H1 (cell line): ENCODE measurements around the gene TEDDM1. TPM values are rescaled to one million over a fixed set of nuclear protein-coding genes. Genes with fewer than 3 reads are reported as not detected.

Experiments used
- CTCF ChIA-PET: fragments of 300-600 bp; sonication (Branson Sonifier 250); formaldehyde crosslinking; loops from one replicate; lab custom pipeline; 2021; ENCODE audit not compliant: partially characterized antibody; lab: Charles Lee
- POLR2A ChIA-PET: fragments of 300-600 bp; sonication (Branson Sonifier 250); formaldehyde crosslinking; loops from one replicate; lab custom pipeline; 2021; ENCODE audit warnings: inconsistent platforms; ENCODE audit not compliant: partially characterized antibody; lab: Charles Lee
- DNase-seq, 2 experiments: peaks; one replicate each; pipeline versions ENCODE4 v3.0.0 to v3.0.0-alpha.2; 2010 to 2022; ENCODE audit warnings: low spot score in 2 of 2, low read depth in 1 of 2, mixed read lengths in 1 of 2
- FAIRE-seq: peaks from 2 replicates; lab custom pipeline; 2011; peaks lifted over from hg19 to GRCh38; lab: Jason Lieb, UNC
- H2AFZ ChIP-seq: 2 replicates; pipeline ENCODE4 v1.8.1; 2012; ENCODE audit warnings: low read length, inconsistent platforms
- H2AK5ac ChIP-seq: 2 replicates; pipeline ENCODE4 v1.6.1; 2013; ENCODE audit warnings: low read depth, low read length
- H2BK120ac ChIP-seq: replicated peaks from 2 replicates; pipeline ENCODE3; 2013; ENCODE audit warnings: low read depth, low read length, inconsistent platforms
- H2BK12ac ChIP-seq: 2 replicates; pipeline ENCODE4 v1.6.1; 2013; ENCODE audit warnings: low read depth, low read length
- H2BK15ac ChIP-seq: 2 replicates; pipeline ENCODE4 v1.6.1; 2013; ENCODE audit warnings: low read length
- H2BK20ac ChIP-seq: 2 replicates; pipeline ENCODE4 v1.6.1; 2013; ENCODE audit warnings: low read length
- H2BK5ac ChIP-seq: 2 replicates; pipeline ENCODE4 v1.6.1; 2013; ENCODE audit warnings: low read depth, low read length
- H3K14ac ChIP-seq: 2 replicates; pipeline ENCODE4 v1.6.1; 2013; ENCODE audit warnings: inconsistent platforms; ENCODE audit not compliant: insufficient read length
- H3K18ac ChIP-seq: 2 replicates; pipeline ENCODE4 v1.6.1; 2013; ENCODE audit warnings: low read length; ENCODE audit errors: extremely low read depth
- H3K23ac ChIP-seq: 2 replicates; pipeline ENCODE4 v1.6.1; 2013; ENCODE audit warnings: inconsistent platforms; ENCODE audit not compliant: insufficient read length
- H3K23me2 ChIP-seq: 2 replicates; pipeline ENCODE4 v1.6.1; 2013; ENCODE audit warnings: low read depth, low read length
- H3K27ac ChIP-seq: 2 replicates; pipeline ENCODE4 v1.6.1; 2011; ENCODE audit warnings: low read depth, low read length, inconsistent platforms
- H3K27me3 ChIP-seq, 4 experiments: replicated peaks in 1 of 4; 1 replicate in 1 of 4; 2 replicates in 3 of 4; pipeline versions ENCODE4 v1.6.1 to v1.8.1; 2011 to 2013; ENCODE audit warnings: low read length in 3 of 4, mild to moderate bottlenecking in 3 of 4, inconsistent platforms in 2 of 4, mixed read lengths in 2 of 4, moderate library complexity in 1 of 4; ENCODE audit not compliant: control insufficient read depth in 3 of 4, insufficient read depth in 3 of 4; ENCODE audit errors: extremely low read depth in 1 of 4
- H3K36me3 ChIP-seq, 4 experiments: 2 replicates each; pipeline versions ENCODE4 v1.6.1 to v1.8.1; 2011 to 2013; ENCODE audit warnings: mild to moderate bottlenecking in 4 of 4, low read length in 3 of 4, moderate library complexity in 2 of 4, control low read depth in 1 of 4, inconsistent platforms in 1 of 4; ENCODE audit not compliant: insufficient read depth in 4 of 4, control insufficient read depth in 2 of 4
- H3K4ac ChIP-seq: replicated peaks from 2 replicates; pipeline ENCODE3; 2013; ENCODE audit warnings: low read length, low read depth, mixed read lengths, inconsistent platforms; ENCODE audit not compliant: insufficient read length
- H3K4me1 ChIP-seq, 4 experiments: replicated peaks in 1 of 4; 1 replicate in 1 of 4; 2 replicates in 3 of 4; pipeline versions ENCODE4 v1.6.1 to v1.8.1; 2011 to 2013; ENCODE audit warnings: low read length in 3 of 4, inconsistent platforms in 2 of 4, mixed read lengths in 1 of 4; ENCODE audit not compliant: insufficient read depth in 4 of 4, control insufficient read depth in 3 of 4
- H3K4me2 ChIP-seq, 2 experiments: 2 replicates each; pipeline versions ENCODE4 v1.6.1 to v1.8.1; 2011 to 2013; ENCODE audit warnings: low read depth in 2 of 2, low read length in 2 of 2, control low read depth in 1 of 2, inconsistent platforms in 1 of 2, mild to moderate bottlenecking in 1 of 2; ENCODE audit not compliant: insufficient read depth in 1 of 2
- H3K4me3 ChIP-seq, 4 experiments: fragments of 200-600, 300-600 bp in 1 of 4; sonication (generic), shearing (Covaris generic), sonication (Bioruptor Twin) in 1 of 4; 2 replicates each; pipeline versions ENCODE4 v1.5.1 to v1.8.1; 2011 to 2016; ENCODE audit warnings: low read length in 4 of 4, low read depth in 3 of 4, control low read depth in 2 of 4, inconsistent platforms in 2 of 4, mild to moderate bottlenecking in 2 of 4, mixed read lengths in 1 of 4, moderate library complexity in 1 of 4; ENCODE audit not compliant: insufficient read depth in 2 of 4; ENCODE audit errors: extremely low read depth in 1 of 4
- H3K56ac ChIP-seq: replicated peaks from 2 replicates; pipeline ENCODE3; 2013; ENCODE audit warnings: low read depth, mild to moderate bottlenecking, mixed read lengths, low read length, inconsistent platforms; ENCODE audit not compliant: insufficient read length
- H3K79me1 ChIP-seq: 2 replicates; pipeline ENCODE4 v1.6.1; 2013; ENCODE audit warnings: low read depth, low read length, control low read depth
- H3K79me2 ChIP-seq, 2 experiments: 2 replicates each; pipeline versions ENCODE4 v1.6.1 to v1.8.1; 2012 to 2013; ENCODE audit warnings: low read length in 2 of 2, mild to moderate bottlenecking in 2 of 2, inconsistent platforms in 1 of 2; ENCODE audit not compliant: insufficient read depth in 2 of 2, control insufficient read depth in 1 of 2
- H3K9ac ChIP-seq, 4 experiments: replicated peaks in 1 of 4; 1 replicate in 1 of 4; 2 replicates in 3 of 4; pipeline versions ENCODE4 v1.6.1 to v1.8.1; 2011 to 2013; ENCODE audit warnings: low read depth in 3 of 4, low read length in 3 of 4, control low read depth in 2 of 4, mild to moderate bottlenecking in 2 of 4, moderate library complexity in 2 of 4, inconsistent platforms in 1 of 4; ENCODE audit errors: extremely low read depth in 1 of 4
- H3K9me3 ChIP-seq, 2 experiments: 2 replicates each; pipeline versions ENCODE4 v1.6.1 to v1.8.1; 2012 to 2013; ENCODE audit warnings: mild to moderate bottlenecking in 2 of 2, moderate library complexity in 2 of 2, control low read depth in 1 of 2, inconsistent platforms in 1 of 2, low read depth in 1 of 2, low read length in 1 of 2, mixed read lengths in 1 of 2; ENCODE audit not compliant: insufficient read depth in 2 of 2
- H4K20me1 ChIP-seq, 2 experiments: replicated peaks in 1 of 2; 2 replicates each; pipeline versions ENCODE3 to v1.8.1; 2011 to 2013; ENCODE audit warnings: inconsistent platforms in 2 of 2, low read length in 2 of 2, mild to moderate bottlenecking in 1 of 2; ENCODE audit not compliant: insufficient read depth in 2 of 2, control insufficient read depth in 1 of 2
- H4K5ac ChIP-seq: 2 replicates; pipeline ENCODE4 v1.6.1; 2013; ENCODE audit warnings: low read length, low read depth, mixed read lengths, inconsistent platforms; ENCODE audit not compliant: insufficient read length
- H4K8ac ChIP-seq: 2 replicates; pipeline ENCODE4 v1.8.0; 2013; ENCODE audit warnings: mild to moderate bottlenecking, moderate library complexity, low read length, inconsistent platforms; ENCODE audit not compliant: insufficient read depth; ENCODE audit errors: extremely low read depth
- H4K91ac ChIP-seq: replicated peaks from 2 replicates; pipeline ENCODE3; 2013; ENCODE audit warnings: low read length, mixed read lengths, inconsistent platforms; ENCODE audit not compliant: insufficient read length
- NANOG ChIP-seq: IDR thresholded peaks from 2 replicates; pipeline ENCODE4 v1.6.1; 2011; ENCODE audit warnings: low read length, low read depth, mild to moderate bottlenecking, inconsistent platforms; ENCODE audit not compliant: insufficient read depth, poor library complexity, severe bottlenecking
- TAF7 ChIP-seq: optimal IDR thresholded peaks from 2 replicates; pipeline ENCODE3; 2011; ENCODE audit warnings: low read depth, mild to moderate bottlenecking, inconsistent platforms, low read length, moderate library complexity, borderline replicate concordance
- polyA plus RNA-seq, 7 experiments: library from polyadenylated mRNA; depleted of rRNA in 3 of 7; stranded (reverse) in 5 of 7; unstranded in 2 of 7; fragments of >200 nt in 5 of 7; fragments of 200-250 nt in 2 of 7; gene quantifications; 1 replicate in 5 of 7; 2 replicates in 1 of 7; 4 replicates in 1 of 7; pipeline versions ENCODE4 v1.2.1 to v1.2.3, GENCODE V29; 2011 to 2013; ENCODE audit warnings: missing spikeins in 2 of 7, mixed read lengths in 2 of 7
- total RNA-seq: library from RNA; stranded (reverse); fragmentation: NEBNext Ultra II Directional; extraction: Animal tissue kit (Norgen Biotek cat#: 25700); gene quantifications from 2 replicates; pipeline ENCODE4 v1.2.1, GENCODE V29; 2021

The TEDDM1 gene
- total and polyA plus RNA-seq, 2 of the 8 experiments (the other 6 are each of a cell fraction or from before 2014, with no cell fraction given) = not detected

GRCh38 chr1:182450087-182450486, 49.6 kb upstream of the TEDDM1 start, which contains the start of gene RGSL1:
RGSL1 (plus strand) TSS chr1:182450146; CDS start chr1:182450166, 20 bp downstream.
- no peak within 1 kb of the TSS for H2BK20ac ChIP-seq
- POLR2A ChIA-PET = no interaction called here
- no peak within 1 kb of the TSS for H3K23ac ChIP-seq
- no peak within 1 kb of the TSS for H3K18ac ChIP-seq
- H3K56ac ChIP-seq = no peak within 1 kb of the TSS
- no peak within 1 kb of the TSS for H3K27ac ChIP-seq
- TF ChIP-seq NANOG (peak; percentile 60), TAF7 (no peak)
- no peak within 1 kb of the TSS for H4K8ac ChIP-seq
- no peak within 1 kb of the TSS for H3K9ac ChIP-seq
- H3K27me3 ChIP-seq = no peaks in the 10 kb centered on the region
- no peaks in the 10 kb centered on the region for H4K20me1 ChIP-seq
- H2BK120ac ChIP-seq = no peak within 1 kb of the TSS
- H3K36me3 ChIP-seq = no peaks in the 10 kb centered on the region
- no peak within 1 kb of the TSS for H3K4me3 ChIP-seq
- no peak within 1 kb of the TSS for H2BK12ac ChIP-seq
- no peak within 1 kb of the TSS for H3K4ac ChIP-seq
- H2BK15ac ChIP-seq = no peak within 1 kb of the TSS
- H4K91ac ChIP-seq = no peak within 1 kb of the TSS
- no peaks in the 10 kb centered on the region for H3K9me3 ChIP-seq
- H3K4me2 ChIP-seq = no peak within 1 kb of the TSS
- H3K4me1 ChIP-seq = no peaks in the 10 kb centered on the region
- no peak within 1 kb of the TSS for H4K5ac ChIP-seq
- no peak within 1 kb of the TSS for H2BK5ac ChIP-seq
- CTCF ChIA-PET = interaction anchor here (1.0 to 1.4 kb wide), 2 partner anchors 34 to 334 kb away, joined by 4 to 5 read pairs; no protein-coding TSS in a partner anchor
- DNase-seq (no peak), FAIRE-seq (no peak)
- H3K79me1 ChIP-seq = no peaks in the 10 kb centered on the region
- no peaks in the 10 kb centered on the region for H3K79me2 ChIP-seq
- no peak within 1 kb of the TSS for H2AFZ ChIP-seq
- H3K23me2 ChIP-seq = no peaks in the 10 kb centered on the region
- no peak within 1 kb of the TSS for H3K14ac ChIP-seq
- H2AK5ac ChIP-seq = no peak within 1 kb of the TSS
